Activated CD8-positive, alpha-beta T cell treated with anti-CD3 and anti-CD28 coated beads, Interleukin-2, amount 10 ng/mL, durations not matched to agents 7 days and 5 days (primary cell): Measurements from ENCODE around the gene CYB5A. TPM values are rescaled to one million over a fixed set of nuclear protein-coding genes. Genes with fewer than 3 reads are reported as not detected.
A peak's percentile ranks its signal among the peaks of the same experiment; 100 is the strongest.

Experiments
- ATAC-seq: fragments of 150-1000 bp; cut with Tn5 transposase; one replicate; pipeline ENCODE4 v1.10.0; 2021; ENCODE audit warnings: moderate library complexity
- CTCF ChIA-PET: fragments of 350-600 bp; sonication (Branson Sonifier 250); formaldehyde crosslinking; loops from one replicate; lab custom pipeline; 2021; ENCODE audit warnings: antibody characterized with exemption; lab: Charles Lee
- POLR2A ChIA-PET: fragments of 350-600 bp; sonication (Branson Sonifier 250); formaldehyde crosslinking; loops from one replicate; lab custom pipeline; 2021; ENCODE audit warnings: antibody characterized with exemption; lab: Charles Lee
- DNase-seq: peaks from one replicate; pipeline ENCODE4 v3.0.0-alpha.2; 2020
- H3K27ac Mint-ChIP-seq: one replicate; pipeline ENCODE4 v1.8.0; 2021; ENCODE audit warnings: mild to moderate bottlenecking, mixed read lengths
- H3K27me3 Mint-ChIP-seq: one replicate; pipeline ENCODE4 v1.8.0; 2021; ENCODE audit warnings: low read depth, mixed read lengths
- H3K36me3 Mint-ChIP-seq: one replicate; pipeline ENCODE4 v1.8.0; 2021; ENCODE audit warnings: low read depth, mixed read lengths
- H3K4me1 Mint-ChIP-seq: one replicate; pipeline ENCODE4 v1.8.0; 2021; ENCODE audit warnings: low read depth, mixed read lengths
- H3K4me3 Mint-ChIP-seq: one replicate; pipeline ENCODE4 v1.8.0; 2021; ENCODE audit warnings: mild to moderate bottlenecking, mixed read lengths
- H3K9me3 Mint-ChIP-seq: one replicate; pipeline ENCODE4 v1.8.0; 2022; ENCODE audit warnings: mixed read lengths; ENCODE audit not compliant: insufficient read depth
- total RNA-seq, 2 experiments: library from RNA; stranded (reverse); gene quantifications; one replicate each; pipeline ENCODE4 v1.2.3, GENCODE V29; 2021

CYB5A gene
- total RNA-seq, 2 experiments from 2014 or later = 28.7 to 31.3 TPM

GRCh38 chr18:74221081-74221480, 70.7 kb downstream of the CYB5A start:
- ChIA-PET CTCF (no interaction called here), POLR2A (no interaction called here)
- Mint-ChIP-seq H3K27me3 (peaks cover 6% of the 10 kb centered on the region), H3K36me3 (no peaks in the 10 kb centered on the region), H3K27ac (no peak overlapping the region), H3K9me3 (no peaks in the 10 kb centered on the region), H3K4me1 (no peaks in the 10 kb centered on the region), H3K4me3 (no peak overlapping the region)
- no peak for DNase-seq
- no peak for ATAC-seq

DNA sequence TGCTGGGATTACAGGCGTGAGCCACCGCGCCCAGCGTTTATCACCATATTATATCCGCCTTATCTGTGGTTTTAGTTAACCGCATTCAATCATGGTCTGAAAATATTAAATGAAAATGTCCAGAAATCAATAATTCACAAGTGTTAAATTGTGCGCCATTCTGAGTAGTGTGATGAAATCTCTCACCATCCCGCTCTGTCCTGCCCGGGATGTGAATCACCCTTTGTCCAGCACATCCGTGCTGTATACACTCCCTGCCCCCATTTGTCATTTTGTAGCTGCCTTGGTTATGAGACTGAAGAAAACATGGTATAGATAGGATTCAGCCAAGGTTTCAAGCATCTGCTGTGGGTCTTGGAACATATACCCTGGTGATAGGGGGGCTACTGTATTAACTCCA, 72.7 kb downstream of the CYB5A start:
- H3K27me3 Mint-ChIP-seq = peaks cover 11% of the 10 kb centered on the region
- no peak overlapping the region for H3K4me3 Mint-ChIP-seq
- POLR2A ChIA-PET = no interaction called here
- no peak for ATAC-seq
- H3K9me3 Mint-ChIP-seq = no peaks in the 10 kb centered on the region
- H3K27ac Mint-ChIP-seq = no peak overlapping the region
- CTCF ChIA-PET = no interaction called here
- H3K36me3 Mint-ChIP-seq = no peaks in the 10 kb centered on the region
- no peak for DNase-seq
- no peaks in the 10 kb centered on the region for H3K4me1 Mint-ChIP-seq

DNA sequence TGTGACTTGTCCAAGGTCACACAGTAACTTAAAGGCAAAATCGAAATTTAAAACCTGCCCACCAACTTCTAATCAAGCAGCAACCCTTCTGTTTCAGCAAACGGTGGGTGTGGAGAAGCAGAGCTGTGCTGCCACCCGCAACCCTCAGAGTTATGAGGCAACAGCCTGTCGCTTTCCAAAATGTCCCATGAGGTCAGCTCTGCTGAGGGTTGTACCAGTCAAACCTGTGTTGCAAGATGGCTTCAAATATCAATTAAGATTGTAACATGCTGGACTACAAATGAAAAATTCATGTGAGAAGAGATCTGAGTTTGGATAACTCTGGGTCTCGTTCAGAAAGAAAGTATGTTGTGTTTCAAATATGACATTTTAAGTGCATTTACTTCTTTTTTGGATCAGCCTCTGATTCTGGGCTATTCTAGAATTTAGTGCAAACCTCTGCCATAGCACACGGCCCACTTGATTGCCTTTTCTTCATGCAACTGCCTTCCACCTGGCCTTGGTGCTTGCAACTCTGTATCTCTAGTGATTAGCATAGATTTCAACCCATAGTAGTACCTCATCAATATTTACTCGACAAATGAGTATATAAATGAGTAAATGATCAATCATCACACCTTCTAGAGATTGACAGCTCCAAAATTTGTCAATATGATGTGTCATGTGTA, 74.2 kb downstream of the CYB5A start:
- Mint-ChIP-seq H3K36me3 (no peaks in the 10 kb centered on the region), H3K4me3 (no peak overlapping the region), H3K27me3 (peaks cover 8% of the 10 kb centered on the region), H3K4me1 (no peaks in the 10 kb centered on the region), H3K27ac (no peak overlapping the region), H3K9me3 (no peaks in the 10 kb centered on the region)
- DNase-seq (no peak), ATAC-seq (no peak)
- POLR2A ChIA-PET = no interaction called here
- CTCF ChIA-PET = no interaction called here

GRCh38 chr18:74216661-74217110, 75.1 kb downstream of the CYB5A start:
- POLR2A ChIA-PET = no interaction called here
- Mint-ChIP-seq H3K27me3 (peaks cover 8% of the 10 kb centered on the region), H3K4me1 (no peaks in the 10 kb centered on the region), H3K9me3 (no peaks in the 10 kb centered on the region), H3K4me3 (no peak overlapping the region), H3K27ac (no peak overlapping the region), H3K36me3 (no peaks in the 10 kb centered on the region)
- no peak for DNase-seq
- CTCF ChIA-PET = no interaction called here
- ATAC-seq = no peak

DNA sequence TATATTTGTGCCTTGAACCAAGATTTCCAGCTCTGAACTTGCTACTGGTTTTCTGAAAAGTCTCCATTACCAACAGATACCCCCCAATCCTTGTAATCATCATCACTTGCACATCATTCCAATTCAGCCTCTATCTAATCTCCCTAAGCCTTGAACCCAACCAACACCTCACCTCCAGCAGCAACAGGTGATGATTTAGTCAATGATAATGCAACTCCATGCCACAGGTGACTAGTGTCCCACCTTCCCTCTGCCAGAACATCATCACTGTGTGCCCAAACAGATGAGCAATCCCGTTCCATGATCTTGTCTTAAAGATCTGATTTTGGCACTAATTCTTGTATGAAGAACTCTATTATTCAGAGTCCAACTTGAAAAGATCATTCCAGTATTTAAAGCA, 75.9 kb downstream of the CYB5A start:
- H3K27me3 Mint-ChIP-seq = peaks cover 11% of the 10 kb centered on the region
- ATAC-seq (no peak), DNase-seq (no peak)
- H3K27ac Mint-ChIP-seq = no peak overlapping the region
- ChIA-PET CTCF (no interaction called here), POLR2A (no interaction called here)
- H3K4me3 Mint-ChIP-seq = no peak overlapping the region
- no peaks in the 10 kb centered on the region for H3K9me3 Mint-ChIP-seq
- no peaks in the 10 kb centered on the region for H3K36me3 Mint-ChIP-seq
- no peaks in the 10 kb centered on the region for H3K4me1 Mint-ChIP-seq

DNA sequence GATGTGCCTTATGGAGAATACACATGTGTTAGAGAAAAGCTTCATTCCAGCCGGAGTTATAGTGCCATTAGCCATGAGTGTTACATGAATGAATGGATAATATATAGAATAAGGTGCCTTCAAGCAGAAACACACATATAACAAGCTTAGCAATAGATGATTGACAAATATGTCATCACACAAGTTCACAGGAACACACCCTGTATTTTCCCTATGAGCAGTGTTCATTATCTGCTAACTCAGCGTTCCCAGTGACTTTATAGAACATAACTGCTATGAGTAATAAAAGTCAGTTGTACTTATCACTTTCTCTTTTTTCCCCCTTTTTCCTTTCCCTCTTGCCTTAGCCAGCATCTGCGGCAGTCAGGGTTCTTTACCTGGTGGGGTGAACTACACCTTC, 78.3 kb downstream of the CYB5A start:
- Mint-ChIP-seq H3K4me3 (no peak overlapping the region), H3K27ac (no peak overlapping the region), H3K9me3 (no peaks in the 10 kb centered on the region), H3K36me3 (no peaks in the 10 kb centered on the region), H3K4me1 (no peaks in the 10 kb centered on the region), H3K27me3 (peaks cover 14% of the 10 kb centered on the region)
- DNase-seq = no peak
- CTCF ChIA-PET = no interaction called here
- POLR2A ChIA-PET = no interaction called here
- no peak for ATAC-seq

GRCh38 chr18:74204526-74205152, 87.1 kb downstream of the CYB5A start:
- Mint-ChIP-seq H3K27me3 (peaks cover 2% of the 10 kb centered on the region), H3K36me3 (no peaks in the 10 kb centered on the region), H3K27ac (peak overlapping the region; percentile 67), H3K4me1 (no peaks in the 10 kb centered on the region), H3K9me3 (no peaks in the 10 kb centered on the region), H3K4me3 (no peak overlapping the region)
- ChIA-PET CTCF (interaction anchor here (1.0 kb wide), 1 partner anchor 137 kb away, joined by 4 read pairs; no protein-coding TSS in a partner anchor), POLR2A (interaction anchor here (0.6 kb wide), 1 partner anchor 81 kb away, joined by 3 read pairs; no protein-coding TSS in a partner anchor)
- ATAC-seq = peak; percentile 40
- peak; percentile 46 for DNase-seq

DNA sequence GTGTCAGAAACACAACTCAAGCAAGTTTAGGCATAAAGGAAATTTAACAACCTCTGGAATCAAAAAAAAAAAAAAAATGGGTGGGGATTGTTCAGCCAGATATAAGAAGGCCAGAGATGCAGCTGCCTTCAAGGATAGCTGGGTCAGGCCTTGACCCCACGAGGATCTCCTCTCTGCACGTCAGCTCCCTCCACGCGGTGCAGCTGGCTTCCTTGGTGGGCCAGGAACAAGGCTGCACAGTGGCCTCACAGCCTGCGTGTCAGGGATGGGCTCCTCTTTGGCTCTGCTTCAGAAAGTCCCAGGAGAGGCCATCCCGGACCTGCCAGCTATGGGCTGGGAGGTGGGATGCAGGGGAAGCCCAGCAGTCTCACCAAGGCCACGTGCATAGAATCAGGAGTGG, 88.0 kb downstream of the CYB5A start:
- ATAC-seq (peak; percentile 31), DNase-seq (no peak)
- Mint-ChIP-seq H3K36me3 (no peaks in the 10 kb centered on the region), H3K4me3 (no peak overlapping the region), H3K27me3 (peaks cover 2% of the 10 kb centered on the region), H3K9me3 (no peaks in the 10 kb centered on the region), H3K4me1 (no peaks in the 10 kb centered on the region), H3K27ac (no peak overlapping the region)
- ChIA-PET POLR2A (interaction anchor here (0.6 kb wide), 1 partner anchor 82 kb away, joined by 3 read pairs; no protein-coding TSS in a partner anchor), CTCF (no interaction called here)

Other genes starting within 250 kb of the CYB5A start
- 1 to 10 TPM; 1.3 to 2.4 TPM for gene FBXO15, start 144.1 kb downstream of the CYB5A start, total RNA-seq
- gene TIMM21, start 143.4 kb downstream of the CYB5A start, total RNA-seq = 10 to 100 TPM; 37.0 to 42.1 TPM
- gene C18orf63, start 23.9 kb upstream of the CYB5A start, total RNA-seq = not detected
- gene DIPK1C, start 165.3 kb upstream of the CYB5A start, total RNA-seq = not detected
- 100 to 1,000 TPM; 131 to 144 TPM for gene CNDP2, start 204.4 kb upstream of the CYB5A start, total RNA-seq
- gene CNDP1, start 242.5 kb upstream of the CYB5A start, total RNA-seq = not detected